Psoas muscle (tissue), 8 donors: ENCODE measurements around the gene FBXW8. TPM values are rescaled to one million over a fixed set of nuclear protein-coding genes. Genes with fewer than 3 reads are reported as not detected.

Source experiments
- ATAC-seq, 4 donors: fragments of 200-7000 bp; cut with Tn5 transposase; one replicate each; pipeline ENCODE4 v1.9.1; 2020; ENCODE audit warnings: moderate library complexity in 3 of 4, mild to moderate bottlenecking in 2 of 4
- DNase-seq, 2 donors: peaks; one replicate each; pipeline ENCODE4 v3.0.0-alpha.2; 2020
- H3K27ac ChIP-seq: fragments of 200-600 bp; one replicate; pipeline ENCODE4 v1.8.0; 2022
- H3K27me3 ChIP-seq, 3 donors: fragments of 200-600 bp in 1 of 3; one replicate each; pipeline versions ENCODE4 v1.6.1 to v1.8.0; 2013 to 2022; ENCODE audit warnings: low read length in 2 of 3, mild to moderate bottlenecking in 2 of 3, moderate library complexity in 1 of 3; ENCODE audit not compliant: insufficient read depth in 3 of 3
- H3K36me3 ChIP-seq, 2 donors: fragments of 200-600 bp in 1 of 2; one replicate each; pipeline versions ENCODE4 v1.6.1 to v1.8.0; 2013 to 2022; ENCODE audit warnings: low read depth in 1 of 2, mild to moderate bottlenecking in 1 of 2, moderate library complexity in 1 of 2; ENCODE audit not compliant: insufficient read depth in 1 of 2
- H3K4me1 ChIP-seq: fragments of 200-600 bp; one replicate; pipeline ENCODE4 v1.8.0; 2022
- H3K4me3 ChIP-seq: fragments of 200-600 bp; one replicate; pipeline ENCODE4 v1.8.0; 2022; ENCODE audit warnings: mild to moderate bottlenecking
- H3K9me3 ChIP-seq: fragments of 200-600 bp; one replicate; pipeline ENCODE4 v1.8.0; 2022
- CTCF ChIP-seq: fragments of 200-600 bp; IDR thresholded peaks from one replicate; pipeline ENCODE4 v1.8.0; 2022; ENCODE audit warnings: antibody characterized with exemption
- WGBS, 3 donors: extraction: QIAGEN DNeasy Blood & Tissue Kit; methylation state at CpG; one replicate each; pipeline versions ENCODE4 v1.1.6 to v1.1.7; 2013; 5-methylcytosine and 5-hydroxymethylcytosine counted together
- intact Hi-C, 2 donors: fragments of 100-400 bp; cut with DNase I; formaldehyde crosslinking; loops; one replicate each; pipeline versions ENCODE4 v1.11.0 to v1.14.2; 2022
- polyA plus RNA-seq, 3 donors: library from polyadenylated mRNA; stranded (reverse); fragments of 200-250 nt; gene quantifications; one replicate each; pipeline ENCODE4 v1.2.3, GENCODE V29; 2013
- total RNA-seq, 4 donors: library from RNA; stranded (reverse); fragmentation: NEBNext Ultra II Directional in 2 of 4; extraction: Animal tissue kit (Norgen Biotek cat#: 25700) in 2 of 4; gene quantifications; one replicate each; pipeline versions ENCODE4 v1.2.1 to v1.2.4, GENCODE V29; 2021 to 2023
- donor health status: healthy with polysubstance abuse.
- donor health status: DM: no; HTN: no; CAD: no; lungs with moderate emphysema.
- donor health status: Bipolar disorder and iron deficiency.
- donor health status: healthy.
- donor health status: DM: yes; HTN: yes; CAD: no.
- donor health status: DM: no; HTN: no; CAD: no.
- donor health status: DM: no; HTN: no; CAD: no.
- donor health status: DM: yes; HTN: yes; CAD: no.

The FBXW8 gene
- total and polyA plus RNA-seq, 7 donors, result 1.1 to 5.7 (median 3.0) TPM

GRCh38 chr12:117028254-117028653 is 117.5 kb downstream of the FBXW8 start:
- intact Hi-C loops, result loop anchor here (5.0 kb wide), 2 partner anchors 89 to 124 kb away; no protein-coding TSS in a partner anchor
- no peaks in the 10 kb centered on the region for H3K9me3 ChIP-seq
- H3K4me3 ChIP-seq, result no peak overlapping the region
- 90 to 93% (median 93%) methylated on average over 14 of the region's 14 CpGs for WGBS, 3 donors
- no peaks in the 10 kb centered on the region for H3K27me3 ChIP-seq
- peaks cover 2 to 53% of the 10 kb centered on the region in 2 donors for H3K36me3 ChIP-seq
- no peak overlapping the region for H3K27ac ChIP-seq
- no peak for TF ChIP-seq CTCF
- ATAC-seq (no peak), DNase-seq (no peak)
- H3K4me1 ChIP-seq, result peaks cover 5% of the 10 kb centered on the region

GRCh38 chr12:117030187-117030900 is 119.6 kb downstream of the FBXW8 start:
- ATAC-seq (no peak), DNase-seq (no peak)
- H3K27me3 ChIP-seq, result no peaks in the 10 kb centered on the region
- no peak for TF ChIP-seq CTCF
- no peak overlapping the region for H3K27ac ChIP-seq
- no peaks in the 10 kb centered on the region for H3K9me3 ChIP-seq
- H3K36me3 ChIP-seq, result peaks cover 2 to 33% of the 10 kb centered on the region in 2 donors
- intact Hi-C loops, result no loop called here
- no peak overlapping the region for H3K4me3 ChIP-seq
- WGBS, 3 donors, result 86 to 87% (median 87%) methylated on average over 19 of the region's 19 CpGs
- peaks cover 12% of the 10 kb centered on the region for H3K4me1 ChIP-seq

- no peak for TF ChIP-seq CTCF
- Histone ChIP-seq H3K27ac (no peak overlapping the region), H3K4me1 (peaks cover 7% of the 10 kb centered on the region), H3K9me3 (no peaks in the 10 kb centered on the region), H3K4me3 (no peak overlapping the region), H3K36me3 (peaks cover 2 to 32% of the 10 kb centered on the region in 2 donors), H3K27me3 (peaks cover 0 to 3% (median 2%) of the 10 kb centered on the region in 3 donors)
- WGBS, 3 donors, result 83 to 89% (median 86%) methylated on average over 17 of the region's 17 CpGs
- no peak for DNase-seq
- ATAC-seq, result no peak
- intact Hi-C loops, result loop anchor here in 1 of 2 donors (1.0 kb wide), 1 partner anchor 26 kb away; no protein-coding TSS in a partner anchor
Observed at GRCh38 chr12:117031843-117032592, 121.3 kb downstream of the FBXW8 start.

- peak overlapping the region; percentile 39 for H3K4me3 ChIP-seq
- intact Hi-C loops, result no loop called here
- H3K4me1 ChIP-seq, result peaks cover 7% of the 10 kb centered on the region
- H3K9me3 ChIP-seq, result no peaks in the 10 kb centered on the region
- H3K36me3 ChIP-seq, result peaks cover 2 to 24% of the 10 kb centered on the region in 2 donors
- peaks cover 0 to 6% (median 2%) of the 10 kb centered on the region in 3 donors for H3K27me3 ChIP-seq
- no peak for TF ChIP-seq CTCF
- 19 to 30% (median 19%) methylated on average over 33 to 34 of the region's 34 CpGs for WGBS, 3 donors
- DNase-seq (no peak), ATAC-seq (peak; percentile 79 to 89 (median 86))
- H3K27ac ChIP-seq, result no peak overlapping the region
Observed at GRCh38 chr12:117032593-117033381, 122.0 kb downstream of the FBXW8 start.
